Cerebellar nuclear complex (tissue), 1 donor: ENCODE results near the gene IRS4.

Source experiments
- DNase-seq, 2 experiments: peaks; one replicate each; lab custom pipeline; 2025; lab: John Stamatoyannopoulos, UW

Gene IRS4

DNA sequence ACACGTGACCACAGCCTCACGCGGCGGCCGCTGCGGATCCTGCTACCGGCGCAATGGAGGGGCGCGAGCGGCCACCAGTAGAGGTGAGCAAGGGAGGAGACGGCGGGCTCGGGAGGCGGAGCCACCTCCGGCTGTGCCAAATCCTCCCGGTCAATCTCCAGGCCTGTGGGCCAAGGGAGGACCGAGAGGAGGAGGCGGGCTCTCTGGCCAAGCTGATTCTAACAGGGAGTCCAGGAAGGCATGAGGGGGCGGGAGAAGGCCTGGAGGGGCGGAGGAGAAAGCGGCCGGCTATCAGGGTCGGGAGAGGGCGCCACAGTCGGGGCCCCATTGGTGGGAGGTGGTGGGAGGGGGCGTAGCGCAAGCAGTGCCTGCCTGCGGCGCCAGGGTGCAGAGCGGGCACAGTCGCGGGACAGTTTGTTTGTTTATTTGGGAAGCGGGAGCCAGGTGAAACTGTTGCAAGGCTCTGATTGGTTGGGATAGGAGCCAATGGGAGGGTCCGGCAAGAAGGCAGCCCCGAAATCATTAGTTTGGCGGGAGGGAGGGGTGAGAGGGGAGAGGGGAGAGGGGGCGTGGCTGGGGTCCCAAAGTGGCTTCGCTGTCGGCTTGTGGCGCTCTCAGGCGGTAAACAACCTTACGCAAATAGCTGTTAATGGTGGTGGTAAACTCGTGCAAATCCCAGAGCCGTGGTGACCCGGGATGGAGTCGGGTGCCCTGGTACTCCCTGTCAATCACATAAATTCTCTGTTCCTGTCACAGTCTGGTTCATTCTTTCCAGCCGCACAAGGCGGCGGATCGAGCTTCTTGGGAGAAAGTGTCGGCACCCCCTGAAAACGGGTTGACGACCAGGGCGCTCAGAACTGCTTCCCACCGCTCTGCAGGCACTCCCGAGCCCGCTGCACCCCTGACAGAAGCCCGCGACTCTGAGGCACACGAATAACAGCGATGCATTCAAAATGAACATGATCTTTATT, at the start of gene IRS4:
IRS4 (minus strand) TSS at position 55 of the 971 bp plus-strand sequence.
- no peak for DNase-seq

DNA sequence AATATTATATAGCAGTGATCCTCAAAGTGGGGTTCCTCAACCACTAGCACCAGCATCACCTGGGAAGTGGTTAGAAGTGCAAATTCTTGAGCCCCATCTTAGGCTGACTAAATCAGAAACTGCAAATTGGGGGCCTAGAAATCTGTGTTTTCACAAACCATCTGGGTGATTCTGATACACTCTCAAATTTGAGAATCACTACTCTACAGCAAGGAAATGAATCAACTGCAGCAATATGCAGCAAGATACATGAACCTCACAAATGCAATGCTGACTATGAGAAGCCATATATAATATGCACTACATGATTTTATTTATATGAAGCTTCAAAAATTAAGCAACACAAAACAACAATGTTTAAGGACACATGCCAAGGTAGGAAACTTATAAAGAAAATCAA, 36.2 kb upstream of the IRS4 start:
- DNase-seq: no peak

DNA sequence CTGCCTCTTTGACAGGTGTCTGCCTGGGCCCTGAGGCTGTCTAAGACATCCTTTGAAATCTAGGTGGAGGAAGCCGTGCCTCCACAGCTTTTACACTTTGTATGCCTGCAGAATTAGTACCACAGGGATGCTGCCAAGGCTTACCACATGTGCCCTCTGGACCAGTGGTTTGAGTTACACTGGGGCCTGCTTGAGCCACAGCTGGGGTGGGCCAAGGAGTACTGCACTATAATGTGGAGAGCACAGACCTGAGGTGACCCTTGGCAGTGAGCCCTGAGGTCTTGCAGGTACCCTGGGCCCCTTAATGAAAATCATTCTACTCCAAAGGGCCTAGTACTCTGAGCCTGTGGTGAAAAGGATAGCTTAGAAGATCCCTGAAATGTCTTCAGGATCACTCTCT, 27.2 kb upstream of the IRS4 start:
- DNase-seq: no peak

DNA sequence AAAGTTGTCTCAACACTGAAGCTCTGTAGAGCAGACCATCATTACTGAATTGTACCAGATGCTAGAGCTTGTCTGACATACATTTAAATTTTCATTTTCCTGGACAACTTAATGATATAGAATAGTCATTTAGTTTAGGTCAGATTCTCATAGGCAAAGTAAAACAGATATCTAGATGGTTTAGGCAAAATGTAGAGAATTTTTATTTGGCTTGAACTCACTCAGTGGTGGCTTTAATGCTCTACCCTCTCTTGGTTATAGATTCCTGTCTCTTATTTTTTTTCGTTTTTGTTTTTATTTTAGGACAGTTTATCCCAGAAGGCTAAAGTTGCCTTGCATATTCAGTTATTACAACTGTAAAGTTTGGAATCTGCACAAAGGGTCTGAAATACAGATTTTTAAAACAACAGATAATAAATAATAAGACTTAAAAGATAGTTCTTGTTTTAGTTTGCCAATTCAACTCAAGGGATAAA, 4.0 kb upstream of the IRS4 start:
- DNase-seq: no peak

DNA sequence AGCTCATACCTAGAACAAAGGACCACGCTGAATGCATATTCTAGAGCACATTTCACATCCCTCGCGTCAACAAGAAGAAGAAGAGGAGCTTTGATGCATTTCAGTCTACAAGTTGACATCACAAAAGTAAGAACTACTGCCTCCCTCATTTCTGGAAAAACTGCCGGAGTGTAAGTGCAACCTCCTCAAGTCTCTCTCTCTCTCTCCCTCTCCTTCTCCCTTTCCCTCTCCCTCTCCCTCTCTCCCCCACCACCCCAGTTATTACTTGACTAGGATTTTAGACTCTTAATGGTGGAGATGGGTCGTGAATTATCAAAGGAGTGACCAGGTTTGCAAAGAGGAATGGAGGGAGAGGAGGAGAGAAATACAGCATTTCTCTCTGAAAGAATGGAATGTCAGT, 1.4 kb upstream of the IRS4 start:
- no peak for DNase-seq

DNA sequence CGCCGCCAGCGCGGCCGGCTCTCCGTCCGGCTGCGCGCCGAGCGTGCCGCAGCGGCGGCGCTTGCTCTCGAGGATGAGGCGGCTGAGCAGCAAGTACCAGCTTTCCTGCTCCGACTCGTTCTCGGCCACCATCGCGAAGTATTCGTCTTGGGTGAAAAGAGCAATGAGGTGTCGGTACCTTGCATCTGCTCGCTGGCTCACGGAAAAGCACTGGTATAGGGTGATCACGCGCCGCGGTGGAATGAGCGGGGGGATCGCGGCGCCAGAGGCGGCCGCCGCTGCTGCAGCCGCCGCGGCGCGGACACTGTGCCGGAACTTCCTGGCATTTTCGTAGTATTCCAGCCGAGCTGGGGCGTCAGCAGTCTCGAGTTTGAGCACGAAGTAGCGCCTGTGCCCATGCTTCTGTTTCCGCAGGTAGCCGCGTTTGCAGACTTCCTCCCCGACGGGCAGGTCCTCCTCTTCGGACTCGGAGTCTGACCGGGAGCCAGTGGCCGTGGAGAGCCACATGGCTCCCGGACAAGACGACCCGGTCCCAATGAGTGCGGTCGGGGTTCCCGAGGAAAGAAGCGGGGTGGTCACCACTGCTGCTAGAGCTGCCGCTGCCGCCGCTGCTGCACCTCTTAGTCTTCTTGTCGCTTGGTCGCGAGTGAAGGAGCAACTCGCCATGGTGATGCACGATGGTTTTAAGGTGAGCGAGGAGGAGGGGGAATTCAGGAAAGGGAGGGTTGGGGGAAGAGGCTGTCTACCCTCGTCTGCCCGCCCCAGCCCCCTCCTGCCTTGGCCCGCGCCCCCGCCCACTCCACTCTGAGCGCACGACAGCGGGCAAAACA, 469 bp downstream of the IRS4 start:
- DNase-seq: no peak

DNA sequence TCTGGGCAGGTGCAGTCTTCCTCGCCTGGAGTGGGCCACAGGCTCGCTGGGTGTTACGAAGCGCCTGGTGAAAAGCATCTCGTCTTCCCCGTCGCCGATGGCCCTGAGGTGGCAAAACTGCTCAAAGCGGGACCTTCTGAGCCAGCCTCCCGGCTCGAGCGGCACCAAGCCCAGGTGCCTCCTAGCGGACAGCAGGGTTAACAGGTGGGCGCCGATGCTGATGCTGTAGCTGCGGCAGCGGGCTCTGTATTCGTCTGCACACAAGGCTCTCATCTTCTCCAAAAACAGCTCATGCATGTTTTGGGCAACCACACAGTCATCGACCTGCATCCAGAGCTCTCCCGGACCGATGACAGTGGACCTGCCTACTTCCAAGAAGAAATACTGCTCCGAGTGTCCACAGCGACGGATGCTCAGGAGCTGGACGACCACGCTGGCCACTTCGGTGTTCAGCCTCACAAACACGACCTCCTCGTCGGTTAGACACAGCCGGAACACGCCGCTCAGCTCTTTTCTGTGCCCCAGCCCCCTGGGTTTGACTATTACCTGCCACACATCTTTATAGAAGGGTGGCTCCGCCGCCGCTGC, 1.2 kb downstream of the IRS4 start:
- no peak for DNase-seq

DNA sequence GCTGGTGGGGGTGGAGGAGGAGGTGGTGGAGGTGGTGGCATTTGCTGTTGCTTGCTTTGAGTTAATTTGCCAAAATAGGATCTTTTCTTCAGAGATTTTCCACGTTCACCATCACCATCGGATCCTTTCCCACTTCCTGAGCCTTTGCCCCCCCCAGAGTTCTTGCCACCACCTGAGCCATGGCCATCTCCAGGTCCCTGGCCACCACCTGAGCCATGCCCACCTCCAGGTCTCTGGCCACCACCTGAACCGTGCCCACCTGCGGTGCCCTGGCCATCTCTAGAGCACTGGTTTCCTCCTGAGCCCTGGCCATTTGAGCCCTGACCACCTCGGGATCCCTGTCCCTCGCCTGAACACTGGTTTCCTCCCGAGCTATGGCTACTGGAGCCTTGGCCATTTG, 1.9 kb downstream of the IRS4 start:
- no peak for DNase-seq

DNA sequence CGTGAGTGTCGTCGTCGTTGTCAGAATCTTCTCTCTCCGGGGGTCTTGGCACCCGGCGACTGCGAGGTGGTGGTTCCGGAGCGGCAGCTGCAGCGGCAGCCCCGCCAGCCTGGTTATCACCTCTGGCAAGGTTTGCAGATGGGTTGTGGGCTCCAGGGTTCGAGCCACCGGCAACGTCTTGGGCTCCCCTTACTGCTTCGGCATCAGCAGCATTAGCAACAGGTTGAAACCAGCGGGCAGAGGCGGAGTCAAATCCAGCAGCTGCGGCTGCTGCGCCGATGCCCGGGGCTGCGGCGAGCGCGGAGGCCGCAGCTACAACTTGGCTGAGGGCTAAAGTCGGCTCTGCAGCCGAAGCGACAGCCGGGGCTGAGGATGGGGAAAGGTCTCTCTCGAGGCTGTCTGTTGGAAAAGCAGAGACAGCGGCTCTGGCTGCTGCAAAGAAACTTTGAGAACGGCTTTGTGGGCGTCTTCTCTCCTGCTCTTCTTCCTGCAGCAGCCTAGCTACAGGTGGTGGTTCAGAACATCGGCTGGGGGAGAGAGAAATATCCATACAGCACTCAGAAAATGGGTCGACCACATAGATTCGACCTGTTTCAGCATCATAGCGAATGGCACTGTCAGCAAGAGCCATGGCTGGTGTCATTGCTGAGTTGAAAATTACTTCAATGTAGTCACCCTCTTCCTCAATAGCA, 3.6 kb downstream of the IRS4 start:
- no peak for DNase-seq

DNA sequence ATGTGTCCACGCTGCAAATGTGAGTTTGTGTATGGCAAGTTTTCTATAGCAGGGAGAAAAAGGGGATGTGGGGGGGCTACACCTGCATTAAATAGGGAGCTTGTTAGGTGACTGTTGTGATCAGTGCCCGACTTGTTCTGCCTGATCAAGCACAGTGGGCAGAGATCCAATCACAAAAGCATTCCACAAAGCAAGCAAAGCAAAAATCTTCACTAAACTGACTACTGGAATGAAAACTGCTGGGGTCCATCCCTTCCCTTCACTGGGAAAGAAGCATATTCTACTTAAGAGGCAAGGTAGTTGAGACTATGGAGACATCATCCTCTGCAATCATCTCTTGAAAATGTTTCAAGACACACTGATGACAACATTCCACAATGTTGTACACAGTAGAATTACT, 5.2 kb downstream of the IRS4 start:
- no peak for DNase-seq

DNA sequence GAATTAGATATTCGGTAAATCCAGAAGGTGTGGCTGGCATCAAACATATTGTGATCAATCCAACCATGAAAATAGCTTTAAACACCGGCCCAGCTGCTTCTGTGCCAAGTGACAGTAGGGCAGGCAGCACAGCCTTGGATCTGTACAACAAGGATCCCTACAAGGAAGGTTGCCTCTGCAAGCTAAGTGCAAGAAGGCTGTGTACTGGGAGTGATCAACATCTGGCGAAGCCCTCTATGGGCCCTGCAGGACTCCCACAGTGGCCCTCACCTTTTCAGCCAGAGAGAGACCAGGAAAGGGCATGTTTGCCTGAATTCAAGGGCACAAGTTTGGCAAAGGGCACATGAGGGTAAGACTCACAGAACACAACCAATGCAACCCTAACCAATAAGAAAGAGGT, 9.6 kb downstream of the IRS4 start:
- no peak for DNase-seq

DNA sequence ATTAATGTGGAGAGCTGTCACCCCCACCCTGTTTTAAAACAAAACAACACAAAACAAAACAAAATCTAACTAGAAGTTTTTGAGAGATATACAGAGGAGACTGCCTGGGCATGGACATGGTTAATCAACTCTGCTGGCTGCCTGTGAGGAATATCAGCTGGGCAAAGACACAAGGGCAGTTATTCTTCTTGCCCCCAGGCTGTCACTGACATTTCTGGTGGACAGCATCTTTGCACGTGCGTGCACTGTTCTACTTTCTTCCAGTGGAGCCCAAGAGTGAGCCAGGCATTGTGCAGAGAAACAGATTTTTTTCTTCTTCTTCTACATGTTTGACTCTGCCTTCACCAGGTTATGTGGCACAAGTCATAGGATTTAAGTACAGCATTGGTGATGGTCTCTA, 13.8 kb downstream of the IRS4 start:
- DNase-seq: no peak

DNA sequence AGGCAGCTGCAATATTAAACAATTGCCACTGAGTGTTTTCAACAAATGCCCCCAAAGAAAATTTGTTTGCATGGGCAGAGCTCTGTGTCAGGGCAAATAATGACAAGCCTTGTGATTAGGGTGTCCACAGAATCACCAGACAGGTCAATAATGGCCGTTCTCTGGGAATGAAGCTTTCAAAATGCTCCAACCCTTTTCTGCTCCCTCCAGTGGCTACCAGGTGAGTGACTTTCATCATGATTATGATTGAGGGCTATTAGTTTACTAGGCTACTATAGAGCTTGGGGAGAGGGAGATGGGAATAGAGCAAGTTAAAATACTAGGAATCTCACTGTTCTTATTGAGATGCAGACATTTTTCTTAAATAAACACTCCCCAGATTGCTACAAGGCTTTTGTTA, 23.5 kb downstream of the IRS4 start:
- DNase-seq: no peak

DNA sequence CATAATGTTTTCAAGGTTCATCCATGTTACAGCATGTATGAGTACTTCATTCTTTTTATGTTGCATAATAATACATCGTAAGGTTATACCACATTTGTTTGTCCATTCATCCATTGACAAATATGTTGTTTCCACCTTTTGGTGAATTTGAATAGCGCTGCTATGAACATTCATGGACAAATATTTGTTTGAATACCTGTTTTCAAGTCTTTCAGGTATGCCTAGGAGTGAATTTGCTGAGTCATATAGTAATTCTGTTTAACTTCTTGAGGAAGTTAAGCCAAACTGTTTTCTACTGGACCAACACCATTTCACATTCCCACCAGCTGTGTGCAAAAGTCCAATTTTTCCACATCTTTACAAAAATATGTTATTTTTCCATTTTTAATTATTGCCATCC, 31.5 kb downstream of the IRS4 start:
- no peak for DNase-seq

DNA sequence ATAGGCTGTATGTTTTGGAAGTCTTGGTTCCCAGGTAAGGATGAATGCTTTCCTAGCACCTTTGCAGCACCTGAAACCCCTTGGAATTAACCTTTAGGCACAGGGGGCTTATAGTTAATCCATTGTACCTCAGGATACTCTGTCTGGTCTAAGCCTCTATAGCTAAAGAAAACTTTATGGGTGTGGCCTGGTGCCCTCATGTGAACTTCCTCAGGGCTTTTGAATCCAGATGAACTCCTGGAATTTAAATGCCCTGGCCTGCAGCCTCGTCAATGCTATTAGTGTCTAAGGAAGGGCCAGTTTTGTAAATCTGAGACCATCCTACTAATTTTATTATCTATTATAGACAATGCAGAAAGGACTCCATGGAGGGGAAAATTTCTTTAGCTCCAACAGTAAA, 33.8 kb downstream of the IRS4 start:
- DNase-seq: no peak

DNA sequence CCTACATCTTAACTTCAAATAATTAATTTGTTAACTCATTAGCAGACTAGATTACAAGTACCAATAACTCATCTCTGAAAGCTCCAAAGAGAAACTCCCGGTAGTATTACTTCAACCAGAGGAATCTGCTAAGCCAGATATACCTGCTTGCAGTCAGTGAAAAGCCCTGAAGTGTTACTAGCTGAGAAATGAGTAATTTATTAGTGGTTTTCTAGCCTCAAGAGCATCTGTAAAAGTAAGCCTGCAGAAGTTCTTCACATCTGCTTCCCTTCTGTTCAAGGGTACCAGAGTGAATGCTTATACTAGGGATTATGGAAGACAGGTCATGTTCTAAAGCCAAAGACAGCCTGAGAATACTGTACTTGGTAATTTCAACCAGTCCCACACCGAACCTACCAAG, 34.7 kb downstream of the IRS4 start:
- no peak for DNase-seq

DNA sequence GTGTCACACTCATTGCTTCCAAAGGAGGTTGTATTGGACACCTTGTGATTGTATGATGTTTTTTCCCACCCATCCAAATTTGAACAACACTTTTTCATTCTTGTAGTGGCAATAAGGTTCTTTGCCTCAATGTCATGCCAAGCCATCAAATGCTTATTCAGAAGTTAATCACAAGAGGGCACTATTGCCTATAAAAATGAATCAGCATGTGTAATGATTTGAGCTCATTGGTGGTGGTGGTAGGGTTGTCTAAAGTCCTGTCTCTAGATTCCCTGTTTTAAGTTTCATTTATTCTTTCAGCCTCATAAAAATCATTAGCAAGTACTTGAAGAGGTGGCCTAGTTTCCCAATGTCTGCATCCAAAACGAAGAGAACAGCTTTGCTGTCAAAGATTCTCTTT, 37.0 kb downstream of the IRS4 start:
- no peak for DNase-seq

DNA sequence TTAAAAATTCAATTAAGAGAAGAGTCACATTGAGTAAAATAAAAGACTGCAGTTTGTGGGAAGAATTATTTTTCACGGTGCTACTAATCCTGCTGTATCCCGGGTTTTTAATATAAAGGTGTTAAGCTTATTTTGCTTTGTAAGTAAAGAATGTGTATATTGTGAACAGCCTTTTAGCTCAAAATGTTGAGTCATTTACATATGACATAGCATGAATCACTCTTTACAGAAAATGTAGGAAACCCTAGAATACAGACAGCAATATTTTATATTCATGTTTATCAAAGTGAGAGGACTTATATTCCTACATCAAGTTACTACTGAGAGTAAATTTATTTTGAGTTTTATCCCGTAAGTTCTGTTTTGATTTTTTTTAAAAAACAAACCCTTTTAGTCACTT, 39.7 kb downstream of the IRS4 start:
- DNase-seq: no peak
